Left ventricle myocardium inferior (tissue), 1 donor: ENCODE data around the gene SLC47A2. TPM values are rescaled to one million over a fixed set of nuclear protein-coding genes. Genes with fewer than 3 reads are reported as not detected.

ENCODE experiments used
- DNase-seq: peaks from one replicate; pipeline ENCODE4 v3.0.0-alpha.2; 2020
- H3K27ac ChIP-seq: fragments of 200-600 bp; replicated peaks from 2 replicates; pipeline ENCODE4 v1.8.0; 2021
- H3K27me3 ChIP-seq: fragments of 200-600 bp; 2 replicates; pipeline ENCODE4 v1.8.0; 2021; ENCODE audit warnings: low read depth
- H3K36me3 ChIP-seq: fragments of 200-600 bp; 2 replicates; pipeline ENCODE4 v1.8.0; 2021
- H3K4me1 ChIP-seq: fragments of 200-600 bp; 2 replicates; pipeline ENCODE4 v1.8.0; 2021
- H3K4me3 ChIP-seq: fragments of 200-600 bp; 2 replicates; pipeline ENCODE4 v1.8.0; 2021; ENCODE audit warnings: mild to moderate bottlenecking, moderate library complexity
- H3K9me3 ChIP-seq: fragments of 200-600 bp; replicated peaks from 2 replicates; pipeline ENCODE4 v1.8.0; 2021
- intact Hi-C: fragments of 100-400 bp; cut with micrococcal nuclease; formaldehyde crosslinking; loops from one replicate; pipeline ENCODE4 v1.11.0; 2022
- total RNA-seq: library from RNA; stranded (reverse); fragmentation: NEBNext Ultra II Directional; extraction: Animal tissue kit (Norgen Biotek cat#: 25700); gene quantifications from one replicate; pipeline ENCODE4 v1.2.1, GENCODE V29; 2021
- TF ChIP-seq, protein P1 (sequence below): fragments of 200-600 bp; IDR thresholded peaks from 2 replicates; pipeline ENCODE4 v1.8.0; 2021; ENCODE audit warnings: antibody characterized with exemption, mild to moderate bottlenecking, borderline replicate concordance
- donor health status: DM: no; HTN: yes; CAD: no; lungs with severe emphysema.

SLC47A2 gene
- total RNA-seq, 1 donor from 2014 or later, result not detected

DNA sequence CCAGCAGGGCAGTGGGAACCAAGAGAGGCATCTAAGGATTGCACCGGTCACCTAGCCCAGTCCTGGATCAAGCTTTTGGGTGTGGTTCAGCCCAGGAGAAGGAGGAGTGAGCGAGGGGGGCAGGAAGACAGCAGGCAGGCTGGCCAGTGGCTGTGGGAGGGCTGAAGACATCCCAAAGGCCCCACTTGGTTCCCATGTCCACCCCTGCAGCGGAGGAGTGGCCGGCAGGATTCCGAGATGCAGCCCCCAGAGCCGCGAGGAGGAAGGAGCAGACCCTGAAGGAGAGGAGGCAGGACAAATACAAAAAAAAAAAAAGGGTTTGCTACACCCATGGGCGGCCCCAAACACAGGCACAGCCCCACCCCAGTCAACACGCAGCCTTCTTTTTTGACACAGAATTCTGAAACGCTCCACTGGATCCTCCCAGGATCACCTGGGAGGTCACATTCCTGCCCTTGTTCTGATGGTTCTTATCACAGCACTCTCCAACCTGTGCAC is 1.1 kb upstream of the SLC47A2 start:
- no peak overlapping the region for H3K27ac ChIP-seq
- no peaks in the 10 kb centered on the region for H3K36me3 ChIP-seq
- intact Hi-C loops, result no loop called here
- H3K9me3 ChIP-seq, result no peaks in the 10 kb centered on the region
- TF ChIP-seq, protein P1, sequence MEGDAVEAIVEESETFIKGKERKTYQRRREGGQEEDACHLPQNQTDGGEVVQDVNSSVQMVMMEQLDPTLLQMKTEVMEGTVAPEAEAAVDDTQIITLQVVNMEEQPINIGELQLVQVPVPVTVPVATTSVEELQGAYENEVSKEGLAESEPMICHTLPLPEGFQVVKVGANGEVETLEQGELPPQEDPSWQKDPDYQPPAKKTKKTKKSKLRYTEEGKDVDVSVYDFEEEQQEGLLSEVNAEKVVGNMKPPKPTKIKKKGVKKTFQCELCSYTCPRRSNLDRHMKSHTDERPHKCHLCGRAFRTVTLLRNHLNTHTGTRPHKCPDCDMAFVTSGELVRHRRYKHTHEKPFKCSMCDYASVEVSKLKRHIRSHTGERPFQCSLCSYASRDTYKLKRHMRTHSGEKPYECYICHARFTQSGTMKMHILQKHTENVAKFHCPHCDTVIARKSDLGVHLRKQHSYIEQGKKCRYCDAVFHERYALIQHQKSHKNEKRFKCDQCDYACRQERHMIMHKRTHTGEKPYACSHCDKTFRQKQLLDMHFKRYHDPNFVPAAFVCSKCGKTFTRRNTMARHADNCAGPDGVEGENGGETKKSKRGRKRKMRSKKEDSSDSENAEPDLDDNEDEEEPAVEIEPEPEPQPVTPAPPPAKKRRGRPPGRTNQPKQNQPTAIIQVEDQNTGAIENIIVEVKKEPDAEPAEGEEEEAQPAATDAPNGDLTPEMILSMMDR, result no peak
- no peak overlapping the region for H3K4me3 ChIP-seq
- H3K4me1 ChIP-seq, result peaks cover 15% of the 10 kb centered on the region
- no peaks in the 10 kb centered on the region for H3K27me3 ChIP-seq
- DNase-seq, result no peak

DNA sequence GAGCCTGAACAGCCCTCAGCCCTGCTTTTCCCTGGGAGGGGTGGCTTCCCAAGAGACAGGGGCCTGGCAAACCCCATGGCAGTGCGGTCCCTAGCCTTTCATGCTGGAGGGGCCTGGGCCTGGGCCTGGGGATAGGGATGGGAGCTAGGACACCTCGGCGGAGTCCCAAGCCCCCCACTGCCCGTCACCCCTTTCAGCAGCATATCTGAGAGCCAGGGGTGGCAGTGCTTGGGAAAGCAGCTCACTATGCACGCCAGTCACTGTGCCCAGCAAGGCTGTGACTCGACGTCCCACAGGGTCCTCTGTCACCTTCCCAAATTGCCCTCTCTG is 612 bp upstream of the SLC47A2 start:
- intact Hi-C loops, result no loop called here
- Histone ChIP-seq H3K27ac (no peak overlapping the region), H3K4me1 (peaks cover 15% of the 10 kb centered on the region), H3K4me3 (no peak overlapping the region), H3K36me3 (no peaks in the 10 kb centered on the region), H3K9me3 (no peaks in the 10 kb centered on the region), H3K27me3 (no peaks in the 10 kb centered on the region)
- DNase-seq, result no peak
- TF ChIP-seq, protein P1, result no peak

GRCh38 chr17:19714542-19715411 is 1.6 kb downstream of the SLC47A2 start:
- no peaks in the 10 kb centered on the region for H3K36me3 ChIP-seq
- H3K9me3 ChIP-seq, result no peaks in the 10 kb centered on the region
- H3K4me3 ChIP-seq, result no peak overlapping the region
- no peaks in the 10 kb centered on the region for H3K27me3 ChIP-seq
- no peak overlapping the region for H3K27ac ChIP-seq
- no peak for DNase-seq
- H3K4me1 ChIP-seq, result peaks cover 6% of the 10 kb centered on the region
- TF ChIP-seq, protein P1, result no peak
- intact Hi-C loops, result no loop called here

DNA sequence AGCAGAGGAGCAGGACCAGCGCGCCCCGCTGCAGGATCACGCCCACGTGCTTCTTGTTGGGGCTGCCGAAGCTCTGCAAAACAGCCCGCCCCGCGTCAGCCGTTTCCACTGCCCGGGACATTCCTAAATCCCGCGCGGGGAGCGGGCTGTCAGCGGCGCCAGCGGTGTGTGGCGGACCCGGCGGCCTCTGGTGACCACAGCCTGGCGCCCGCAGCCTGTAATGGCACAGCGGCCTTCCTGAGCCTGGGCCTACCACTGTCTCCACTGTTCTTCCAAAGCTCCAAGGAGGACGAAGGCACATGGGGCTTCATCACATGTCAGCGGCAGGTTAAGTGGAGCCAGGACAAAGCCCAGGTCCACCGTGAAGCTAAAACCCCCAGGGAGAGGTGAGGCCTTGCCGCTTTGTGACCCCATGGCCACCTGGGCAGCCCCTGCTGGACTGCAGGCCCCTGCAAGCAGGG is 2.5 kb downstream of the SLC47A2 start:
- H3K4me1 ChIP-seq, result peaks cover 6% of the 10 kb centered on the region
- H3K27ac ChIP-seq, result no peak overlapping the region
- no peak for DNase-seq
- no peaks in the 10 kb centered on the region for H3K36me3 ChIP-seq
- no peaks in the 10 kb centered on the region for H3K27me3 ChIP-seq
- intact Hi-C loops, result no loop called here
- no peaks in the 10 kb centered on the region for H3K9me3 ChIP-seq
- no peak overlapping the region for H3K4me3 ChIP-seq
- TF ChIP-seq, protein P1, result no peak

DNA sequence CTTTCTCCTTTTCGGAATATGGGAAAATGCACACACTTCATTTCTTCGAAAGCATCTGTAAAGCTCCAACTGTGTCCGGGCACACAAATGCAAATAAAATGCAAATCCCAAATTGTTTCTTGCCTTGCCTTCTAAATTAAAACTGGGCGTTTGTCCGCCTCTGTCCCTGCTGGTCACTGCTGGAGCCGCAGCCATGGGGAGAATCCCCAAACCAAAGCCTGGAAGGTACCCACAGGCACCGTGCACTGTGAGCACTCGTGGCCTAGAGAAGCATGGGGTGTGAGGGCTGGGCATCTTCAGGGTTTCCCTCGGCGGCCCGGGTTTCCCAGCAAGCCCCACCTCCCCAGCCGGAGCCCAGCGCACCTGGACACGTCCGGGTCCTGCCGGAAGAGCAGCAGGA is 2.9 kb downstream of the SLC47A2 start:
- no peak overlapping the region for H3K27ac ChIP-seq
- DNase-seq, result no peak

More for the DNA sequence above, 2.9 kb downstream of the SLC47A2 start:
- Histone ChIP-seq H3K4me3 (no peak overlapping the region), H3K9me3 (no peaks in the 10 kb centered on the region), H3K4me1 (peaks cover 6% of the 10 kb centered on the region), H3K36me3 (no peaks in the 10 kb centered on the region), H3K27me3 (no peaks in the 10 kb centered on the region)
- TF ChIP-seq, protein P1, result no peak
- intact Hi-C loops, result no loop called here
